ENCODE measurements around the gene UVSSA.

DNA sequence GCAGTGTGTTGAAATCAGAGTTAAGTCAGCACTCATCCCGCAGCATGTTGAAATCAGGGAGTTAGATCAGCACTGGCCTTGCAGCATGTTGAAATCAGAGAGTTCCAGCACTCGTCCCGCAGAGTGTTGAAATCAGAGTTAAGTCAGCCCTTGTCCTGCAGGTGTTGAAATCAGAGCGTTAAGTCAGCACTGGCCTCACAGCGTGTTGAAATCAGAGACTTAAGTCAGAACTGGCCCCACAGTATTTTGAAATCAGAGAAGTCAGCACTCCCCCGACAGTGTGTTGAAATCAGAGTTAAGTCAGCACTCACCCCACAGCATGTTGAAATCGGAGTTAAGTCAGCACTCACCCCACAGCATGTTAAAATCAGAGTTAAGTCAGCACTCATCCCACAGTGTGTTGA lies 10.9 kb upstream of the UVSSA start:
- TF ChIP-seq, protein P1, sequence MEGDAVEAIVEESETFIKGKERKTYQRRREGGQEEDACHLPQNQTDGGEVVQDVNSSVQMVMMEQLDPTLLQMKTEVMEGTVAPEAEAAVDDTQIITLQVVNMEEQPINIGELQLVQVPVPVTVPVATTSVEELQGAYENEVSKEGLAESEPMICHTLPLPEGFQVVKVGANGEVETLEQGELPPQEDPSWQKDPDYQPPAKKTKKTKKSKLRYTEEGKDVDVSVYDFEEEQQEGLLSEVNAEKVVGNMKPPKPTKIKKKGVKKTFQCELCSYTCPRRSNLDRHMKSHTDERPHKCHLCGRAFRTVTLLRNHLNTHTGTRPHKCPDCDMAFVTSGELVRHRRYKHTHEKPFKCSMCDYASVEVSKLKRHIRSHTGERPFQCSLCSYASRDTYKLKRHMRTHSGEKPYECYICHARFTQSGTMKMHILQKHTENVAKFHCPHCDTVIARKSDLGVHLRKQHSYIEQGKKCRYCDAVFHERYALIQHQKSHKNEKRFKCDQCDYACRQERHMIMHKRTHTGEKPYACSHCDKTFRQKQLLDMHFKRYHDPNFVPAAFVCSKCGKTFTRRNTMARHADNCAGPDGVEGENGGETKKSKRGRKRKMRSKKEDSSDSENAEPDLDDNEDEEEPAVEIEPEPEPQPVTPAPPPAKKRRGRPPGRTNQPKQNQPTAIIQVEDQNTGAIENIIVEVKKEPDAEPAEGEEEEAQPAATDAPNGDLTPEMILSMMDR (IDR thresholded peaks at IDR 0.05): no peak
- TF ChIP-seq POLR2A (IDR thresholded peaks at IDR 0.05): no peak

All from ovary (tissue), 3 donors.